ENCODE measurements around the gene TMEM33.

TMEM33 gene

GRCh38 chr4:41944089-41944488 is 8.9 kb downstream of the TMEM33 start:
- TF ChIP-seq, protein P1, sequence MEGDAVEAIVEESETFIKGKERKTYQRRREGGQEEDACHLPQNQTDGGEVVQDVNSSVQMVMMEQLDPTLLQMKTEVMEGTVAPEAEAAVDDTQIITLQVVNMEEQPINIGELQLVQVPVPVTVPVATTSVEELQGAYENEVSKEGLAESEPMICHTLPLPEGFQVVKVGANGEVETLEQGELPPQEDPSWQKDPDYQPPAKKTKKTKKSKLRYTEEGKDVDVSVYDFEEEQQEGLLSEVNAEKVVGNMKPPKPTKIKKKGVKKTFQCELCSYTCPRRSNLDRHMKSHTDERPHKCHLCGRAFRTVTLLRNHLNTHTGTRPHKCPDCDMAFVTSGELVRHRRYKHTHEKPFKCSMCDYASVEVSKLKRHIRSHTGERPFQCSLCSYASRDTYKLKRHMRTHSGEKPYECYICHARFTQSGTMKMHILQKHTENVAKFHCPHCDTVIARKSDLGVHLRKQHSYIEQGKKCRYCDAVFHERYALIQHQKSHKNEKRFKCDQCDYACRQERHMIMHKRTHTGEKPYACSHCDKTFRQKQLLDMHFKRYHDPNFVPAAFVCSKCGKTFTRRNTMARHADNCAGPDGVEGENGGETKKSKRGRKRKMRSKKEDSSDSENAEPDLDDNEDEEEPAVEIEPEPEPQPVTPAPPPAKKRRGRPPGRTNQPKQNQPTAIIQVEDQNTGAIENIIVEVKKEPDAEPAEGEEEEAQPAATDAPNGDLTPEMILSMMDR (IDR thresholded peaks at IDR 0.05; ENCODE audit: insufficient read depth, low read length, missing control alignments), result no peak
- POLR2A ChIA-PET, result no interaction called here
- no peak overlapping the region for H3K4me3 ChIP-seq (ENCODE audit: low read depth, low read length)
- DNase-seq (ENCODE audit: low read depth, low spot score), result no peak
- CTCF ChIA-PET, result no interaction called here

- H3K4me3 ChIP-seq (ENCODE audit: low read depth, low read length), result no peak overlapping the region
- DNase-seq (ENCODE audit: low read depth, low spot score), result no peak
- ChIA-PET CTCF (interaction anchor here (0.7 kb wide), 1 partner anchor 14 kb away, joined by 4 read pairs; no protein-coding TSS in a partner anchor), POLR2A (no interaction called here)
- TF ChIP-seq, protein P1 (IDR thresholded peaks at IDR 0.05; ENCODE audit: insufficient read depth, low read length, missing control alignments), result no peak
These were observed 14.3 kb downstream of the TMEM33 start for GRCh38 chr4:41949531-41949930.

DNA sequence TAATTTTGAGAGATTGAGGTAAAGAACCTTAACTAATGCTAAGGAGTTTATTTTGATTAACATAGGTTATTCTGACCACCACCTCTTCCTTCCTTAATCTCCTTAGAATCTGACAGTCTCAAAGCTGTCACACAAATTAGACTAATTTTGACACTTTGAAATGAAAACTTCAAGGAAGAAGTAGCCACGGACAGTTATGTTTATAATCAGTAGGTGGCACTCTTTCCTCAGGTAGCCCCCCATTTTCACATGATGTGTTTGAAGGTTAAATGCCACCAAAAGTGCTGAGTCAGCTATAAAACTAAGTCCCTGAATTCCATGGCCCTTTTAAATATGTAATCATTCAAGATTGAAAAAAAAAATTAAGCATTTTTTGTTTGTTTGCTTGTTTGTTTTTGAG is 22.4 kb downstream of the TMEM33 start:
- TF ChIP-seq, protein P1 (IDR thresholded peaks at IDR 0.05; ENCODE audit: insufficient read depth, low read length, missing control alignments), result no peak
- DNase-seq (ENCODE audit: low read depth, low spot score), result no peak
- H3K4me3 ChIP-seq (ENCODE audit: low read depth, low read length), result no peak overlapping the region
- POLR2A ChIA-PET, result no interaction called here
- CTCF ChIA-PET, result interaction anchor here (1.0 to 1.3 kb wide), 3 partner anchors 9 to 676 kb away, joined by 3 to 4 read pairs (median 4); no protein-coding TSS in a partner anchor

GRCh38 chr4:41963105-41963504 is 27.9 kb downstream of the TMEM33 start:
- ChIA-PET POLR2A (no interaction called here), CTCF (interaction anchor here (1.3 kb wide), 1 partner anchor 9 kb away, joined by 10 read pairs; no protein-coding TSS in a partner anchor)
- TF ChIP-seq, protein P1 (IDR thresholded peaks at IDR 0.05; ENCODE audit: insufficient read depth, low read length, missing control alignments), result no peak
- DNase-seq (ENCODE audit: low read depth, low spot score), result no peak
- no peak overlapping the region for H3K4me3 ChIP-seq (ENCODE audit: low read depth, low read length)

GRCh38 chr4:41964401-41964800 is 29.2 kb downstream of the TMEM33 start:
- no peak overlapping the region for H3K4me3 ChIP-seq (ENCODE audit: low read depth, low read length)
- ChIA-PET CTCF (interaction anchor here (1.3 kb wide), 1 partner anchor 10 kb away, joined by 10 read pairs; no protein-coding TSS in a partner anchor), POLR2A (no interaction called here)
- TF ChIP-seq, protein P1 (IDR thresholded peaks at IDR 0.05; ENCODE audit: insufficient read depth, low read length, missing control alignments), result no peak
- no peak for DNase-seq (ENCODE audit: low read depth, low spot score)

DNA sequence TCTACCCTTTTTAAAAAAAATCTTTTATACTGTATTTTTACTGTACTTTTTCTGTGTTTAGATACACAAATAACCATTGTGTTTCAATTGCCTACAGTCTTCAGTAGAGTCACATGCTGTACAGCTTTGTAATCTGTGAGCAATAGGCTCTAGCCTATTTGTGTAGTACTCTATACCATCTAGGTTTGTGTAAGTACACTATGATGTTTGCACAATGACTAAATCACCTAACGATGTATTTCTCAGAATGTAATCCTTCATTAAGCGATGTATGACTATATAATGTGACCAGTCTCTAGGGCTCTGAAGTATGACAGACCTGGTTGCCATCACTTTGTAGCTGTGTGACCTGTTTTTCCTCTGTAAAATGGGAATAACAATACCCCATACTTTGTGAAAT is 32.2 kb downstream of the TMEM33 start:
- no peak for DNase-seq (ENCODE audit: low read depth, low spot score)
- ChIA-PET CTCF (interaction anchor here (1.2 kb wide), 1 partner anchor 9 kb away, joined by 4 read pairs; no protein-coding TSS in a partner anchor), POLR2A (no interaction called here)
- no peak overlapping the region for H3K4me3 ChIP-seq (ENCODE audit: low read depth, low read length)
- TF ChIP-seq, protein P1 (IDR thresholded peaks at IDR 0.05; ENCODE audit: insufficient read depth, low read length, missing control alignments), result no peak

Measured in AG04449 (cell line).